ENCODE measurements around the gene TET2.
A peak's percentile ranks its signal among the peaks of the same experiment; 100 is the strongest.

The TET2 gene

GRCh38 chr4:105145156-105145902 is 1.3 kb upstream of the TET2 start:
- DNase-seq: no peak

- DNase-seq: no peak
Observed at GRCh38 chr4:105145903-105146275, 787 bp upstream of the TET2 start.

- no peak for DNase-seq
Observed at GRCh38 chr4:105147016-105147552, 408 bp downstream of the TET2 start.

GRCh38 chr4:105147553-105148161 is 981 bp downstream of the TET2 start:
- peak; percentile 30 for DNase-seq

GRCh38 chr4:105148356-105148755 is 1.7 kb downstream of the TET2 start:
- no peak for DNase-seq

- DNase-seq: no peak
Observed at GRCh38 chr4:105148776-105149175, 2.1 kb downstream of the TET2 start.

GRCh38 chr4:105149771-105150170 is 3.1 kb downstream of the TET2 start:
- no peak for DNase-seq

- no peak for DNase-seq
Observed at GRCh38 chr4:105150503-105150902, 3.8 kb downstream of the TET2 start.

- no peak for DNase-seq
Observed at GRCh38 chr4:105153749-105154148, 7.1 kb downstream of the TET2 start.

- DNase-seq: no peak
Observed at GRCh38 chr4:105154576-105154975, 7.9 kb downstream of the TET2 start.

GRCh38 chr4:105155426-105155825 is 8.8 kb downstream of the TET2 start:
- no peak for DNase-seq

GRCh38 chr4:105158837-105159236 is 12.2 kb downstream of the TET2 start:
- no peak for DNase-seq

- DNase-seq: no peak
Observed at GRCh38 chr4:105162123-105162796, 15.6 kb downstream of the TET2 start.

GRCh38 chr4:105164548-105164947 is 17.9 kb downstream of the TET2 start:
- DNase-seq: no peak

- no peak for DNase-seq
Observed at GRCh38 chr4:105166066-105166465, 19.4 kb downstream of the TET2 start.

- DNase-seq: no peak
Observed at GRCh38 chr4:105170711-105171110, 24.0 kb downstream of the TET2 start.

GRCh38 chr4:105171912-105172311 is 25.2 kb downstream of the TET2 start:
- DNase-seq: no peak

GRCh38 chr4:105174098-105174497 is 27.4 kb downstream of the TET2 start:
- no peak for DNase-seq

GRCh38 chr4:105179539-105180401 is 33.1 kb downstream of the TET2 start:
- no peak for DNase-seq

GRCh38 chr4:105181259-105181658 is 34.6 kb downstream of the TET2 start:
- no peak for DNase-seq

- DNase-seq: no peak
Observed at GRCh38 chr4:105182211-105182610, 35.5 kb downstream of the TET2 start.

- DNase-seq: no peak
Observed at GRCh38 chr4:105184316-105184980, 37.8 kb downstream of the TET2 start.

All from activated CD4-positive, CD25-positive, alpha-beta regulatory T cell treated with anti-CD3 and anti-CD28 coated beads, Interleukin-2, amount 50 U/mL, for 72 hours (primary cell).